ENCODE results near the gene SLC38A4. TPM values are rescaled to one million over a fixed set of nuclear protein-coding genes. Genes with fewer than 3 reads are reported as not detected.

SLC38A4 gene
- total RNA-seq, 1 donor from 2014 or later = 2.5 TPM

- Histone ChIP-seq H3K4me2 (no peak overlapping the region), H3K4me1 (no peaks in the 10 kb centered on the region), H3F3A (ENCODE audit: low read depth) (no peaks in the 10 kb centered on the region), H3K27ac (no peak overlapping the region), H3K9ac (no peak overlapping the region), H3K79me2 (ENCODE audit: low read depth) (no peaks in the 10 kb centered on the region), H3K4me3 (no peak overlapping the region), H2AFZ (replicated peaks) (no peak overlapping the region), H4K20me1 (ENCODE audit: low read depth) (no peaks in the 10 kb centered on the region), H3K27me3 (no peaks in the 10 kb centered on the region), H3K9me3 (ENCODE audit: low read depth) (no peaks in the 10 kb centered on the region), H3K36me3 (no peaks in the 10 kb centered on the region)
- H3K36me3 Mint-ChIP-seq = no peaks in the 10 kb centered on the region
- no peak overlapping the region for H3K4me3 Mint-ChIP-seq
- H3K4me1 Mint-ChIP-seq = no peaks in the 10 kb centered on the region
- no peak for DNase-seq (ENCODE audit: low spot score)
- H3K9me3 Mint-ChIP-seq = no peaks in the 10 kb centered on the region
- no peak overlapping the region for H3K27ac Mint-ChIP-seq
- TF ChIP-seq EZH2 (IDR thresholded peaks at IDR 0.05) = no peak
- TF ChIP-seq EZH2phosphoT487 (IDR thresholded peaks at IDR 0.05) = no peak
- TF ChIP-seq CTCF (IDR thresholded peaks at IDR 0.05) = no peak
- H3K27me3 Mint-ChIP-seq (ENCODE audit: insufficient read depth, low read depth) = peaks cover 3% of the 10 kb centered on the region
Observed at GRCh38 chr12:46872135-46872534, 46.3 kb upstream of the SLC38A4 start.

DNA sequence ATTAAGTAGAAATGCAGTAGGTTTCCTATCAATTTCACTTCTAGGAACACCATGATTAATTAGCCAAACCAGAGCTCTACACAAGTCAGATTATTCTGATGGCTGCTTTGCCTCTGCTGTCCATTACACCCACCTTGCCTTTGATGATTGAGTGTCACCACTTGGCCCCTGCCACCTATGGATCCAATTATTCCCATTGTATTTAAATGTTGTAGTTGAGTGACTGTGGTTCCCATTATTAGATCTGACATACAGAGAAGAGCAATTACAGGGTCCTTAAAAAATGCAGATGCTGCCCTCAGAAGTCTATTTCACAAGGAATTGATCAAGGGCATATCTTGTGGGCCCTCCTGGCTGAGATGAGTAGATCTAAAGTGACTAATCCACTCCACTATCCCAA lies 39.5 kb upstream of the SLC38A4 start:
- peaks cover 28% of the 10 kb centered on the region for H3K9me3 Mint-ChIP-seq
- Histone ChIP-seq H3K9ac (no peak overlapping the region), H3K36me3 (no peaks in the 10 kb centered on the region), H3K4me2 (no peak overlapping the region), H3F3A (ENCODE audit: low read depth) (no peaks in the 10 kb centered on the region), H3K27me3 (no peaks in the 10 kb centered on the region), H3K9me3 (ENCODE audit: low read depth) (no peaks in the 10 kb centered on the region), H4K20me1 (ENCODE audit: low read depth) (no peaks in the 10 kb centered on the region), H3K4me3 (no peak overlapping the region), H2AFZ (replicated peaks) (no peak overlapping the region), H3K79me2 (ENCODE audit: low read depth) (no peaks in the 10 kb centered on the region), H3K4me1 (no peaks in the 10 kb centered on the region), H3K27ac (no peak overlapping the region)
- peaks cover 5% of the 10 kb centered on the region for H3K27me3 Mint-ChIP-seq (ENCODE audit: insufficient read depth, low read depth)
- no peaks in the 10 kb centered on the region for H3K36me3 Mint-ChIP-seq
- TF ChIP-seq EZH2phosphoT487 (IDR thresholded peaks at IDR 0.05) (no peak), CTCF (IDR thresholded peaks at IDR 0.05) (no peak), EZH2 (IDR thresholded peaks at IDR 0.05) (no peak)
- DNase-seq (ENCODE audit: low spot score) = no peak
- no peak overlapping the region for H3K4me3 Mint-ChIP-seq
- no peak overlapping the region for H3K27ac Mint-ChIP-seq
- H3K4me1 Mint-ChIP-seq = no peaks in the 10 kb centered on the region

DNA sequence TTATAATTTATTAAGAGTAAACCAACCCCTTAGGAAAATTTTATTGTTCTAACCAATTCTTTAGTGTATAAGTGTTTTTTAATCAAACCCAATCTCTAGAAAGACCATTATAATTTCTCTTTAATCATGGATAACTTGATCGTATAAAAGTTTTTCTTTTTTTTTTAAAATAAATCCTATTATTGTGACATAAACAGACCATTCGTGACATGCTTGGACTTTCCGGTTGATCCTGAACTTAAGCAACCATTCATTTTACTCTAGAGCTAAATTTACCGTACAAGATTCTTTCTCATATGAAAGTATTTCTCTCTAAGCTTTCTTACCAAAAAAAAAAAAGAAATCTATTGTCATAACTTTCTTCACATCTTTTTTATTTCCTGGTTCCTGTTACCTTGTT lies 32.6 kb upstream of the SLC38A4 start:
- H3K36me3 Mint-ChIP-seq = no peaks in the 10 kb centered on the region
- no peak overlapping the region for H3K4me3 Mint-ChIP-seq
- no peaks in the 10 kb centered on the region for H3K27me3 ChIP-seq
- H3F3A ChIP-seq (ENCODE audit: low read depth) = peaks cover 4% of the 10 kb centered on the region
- H2AFZ ChIP-seq (replicated peaks) = no peak overlapping the region
- no peak overlapping the region for H3K9ac ChIP-seq
- peaks cover 24% of the 10 kb centered on the region for H3K9me3 ChIP-seq (ENCODE audit: low read depth)
- peaks cover 46% of the 10 kb centered on the region for H3K9me3 Mint-ChIP-seq
- H3K27ac Mint-ChIP-seq = no peak overlapping the region
- H3K27ac ChIP-seq = no peak overlapping the region
- no peaks in the 10 kb centered on the region for H3K4me1 ChIP-seq
- H3K36me3 ChIP-seq = peaks cover 8% of the 10 kb centered on the region
- H3K79me2 ChIP-seq (ENCODE audit: low read depth) = no peaks in the 10 kb centered on the region
- no peak overlapping the region for H3K4me2 ChIP-seq
- H3K4me1 Mint-ChIP-seq = no peaks in the 10 kb centered on the region
- DNase-seq (ENCODE audit: low spot score) = peak; percentile 16
- H3K4me3 ChIP-seq = no peak overlapping the region
- TF ChIP-seq EZH2phosphoT487 (IDR thresholded peaks at IDR 0.05) = no peak
- TF ChIP-seq CTCF (IDR thresholded peaks at IDR 0.05) = no peak
- TF ChIP-seq EZH2 (IDR thresholded peaks at IDR 0.05) = no peak
- no peaks in the 10 kb centered on the region for H4K20me1 ChIP-seq (ENCODE audit: low read depth)
- peaks cover 2% of the 10 kb centered on the region for H3K27me3 Mint-ChIP-seq (ENCODE audit: insufficient read depth, low read depth)
